LNCAP (cell line): ENCODE data around the gene ARL8A.

Experiments used
- CTCF ChIP-seq: fragments of 450-650 bp; IDR thresholded peaks from 2 replicates; pipeline ENCODE4 v1.5.1; 2017; ENCODE audit warnings: mild to moderate bottlenecking

Gene ARL8A

GRCh38 chr1:202187697-202188407 is 43.3 kb upstream of the ARL8A start:
- TF ChIP-seq CTCF = no peak

DNA sequence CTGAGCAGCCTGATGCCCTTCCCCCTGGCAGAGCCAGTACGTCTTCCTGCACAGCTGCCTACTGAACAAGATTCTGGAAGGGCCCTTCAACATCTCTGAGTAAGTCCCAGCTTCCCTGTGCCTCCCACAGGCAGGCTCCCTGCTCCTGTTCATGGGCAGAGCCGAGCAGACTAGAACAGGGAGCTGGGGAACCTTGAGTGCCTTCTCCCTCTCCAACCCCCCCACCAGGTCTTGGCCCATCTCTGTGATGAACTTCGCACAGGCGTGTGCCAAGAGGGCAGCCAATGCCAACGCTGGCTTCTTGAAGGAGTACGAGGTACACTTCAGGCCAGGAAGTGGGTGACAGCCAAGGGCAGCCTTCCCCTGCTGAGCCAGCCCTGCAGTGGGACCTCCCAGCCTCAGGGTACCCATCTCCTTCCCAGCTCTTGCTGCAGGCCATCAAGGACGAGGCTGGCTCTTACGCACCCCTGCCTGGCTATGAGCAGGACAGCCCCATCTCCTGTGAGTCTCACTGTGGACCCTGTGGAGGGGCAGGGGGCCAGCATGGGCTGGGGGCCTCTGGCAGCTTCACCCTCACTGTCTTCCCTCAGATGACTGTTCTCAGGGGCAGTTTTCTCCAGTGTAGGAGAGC is 42.6 kb upstream of the ARL8A start:
- TF ChIP-seq CTCF = no peak

DNA sequence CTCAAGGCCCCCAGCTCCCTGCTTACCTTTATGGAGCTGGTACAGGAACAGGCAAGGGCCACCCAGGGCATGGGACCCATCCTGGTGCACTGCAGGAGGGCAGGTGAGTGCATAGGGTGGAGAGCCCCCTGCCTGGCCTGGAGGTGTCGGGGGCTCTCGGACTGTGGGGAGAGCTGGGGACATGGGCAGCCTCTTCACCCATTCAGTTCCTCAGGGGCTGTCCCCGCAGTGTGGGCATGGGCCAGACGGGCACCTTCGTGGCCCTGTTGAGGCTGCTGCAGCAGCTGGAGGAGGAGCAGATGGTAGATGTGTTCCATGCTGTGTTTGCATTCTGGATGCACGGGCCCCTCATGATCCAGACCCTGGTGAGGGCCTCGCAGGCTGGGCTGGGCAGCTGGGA is 41.8 kb upstream of the ARL8A start:
- TF ChIP-seq CTCF = no peak

DNA sequence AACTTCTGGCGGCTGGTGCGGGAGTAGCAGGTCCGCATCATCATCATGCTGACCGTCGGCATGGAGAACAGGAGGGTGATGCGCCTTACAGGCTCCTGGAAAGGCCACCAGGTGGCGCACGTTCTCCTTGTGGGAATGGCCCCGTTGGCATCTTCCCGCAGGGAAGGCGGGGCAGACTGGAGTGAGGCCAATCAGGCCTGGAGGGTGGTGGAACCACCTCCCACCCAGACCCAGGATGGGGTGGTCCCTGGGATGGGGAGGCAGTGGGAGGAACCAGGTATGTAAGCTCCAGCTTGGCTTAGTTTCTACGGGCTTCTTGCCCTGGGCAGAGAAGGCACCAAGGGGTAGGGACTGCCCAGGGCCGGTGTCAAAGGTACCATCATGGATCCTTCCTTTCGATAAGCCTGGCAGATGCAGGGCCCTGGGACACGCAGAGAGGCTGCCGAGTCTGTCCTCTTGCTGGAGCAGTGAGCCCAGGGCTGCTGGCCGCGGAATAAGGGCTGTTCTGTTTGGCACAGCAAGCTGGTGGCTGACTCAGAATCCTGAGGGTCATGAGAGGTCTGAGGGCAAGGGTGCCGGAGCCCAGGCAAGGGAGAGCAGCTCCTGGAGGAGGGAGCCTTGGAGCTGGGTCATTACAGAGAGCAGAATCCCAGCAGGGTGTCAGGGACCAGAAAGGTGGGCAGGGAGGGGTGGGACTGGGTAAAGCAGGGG is 40.4 kb upstream of the ARL8A start:
- peak; percentile 89 for TF ChIP-seq CTCF

GRCh38 chr1:202182040-202182877 is 37.7 kb upstream of the ARL8A start:
- TF ChIP-seq CTCF = no peak

DNA sequence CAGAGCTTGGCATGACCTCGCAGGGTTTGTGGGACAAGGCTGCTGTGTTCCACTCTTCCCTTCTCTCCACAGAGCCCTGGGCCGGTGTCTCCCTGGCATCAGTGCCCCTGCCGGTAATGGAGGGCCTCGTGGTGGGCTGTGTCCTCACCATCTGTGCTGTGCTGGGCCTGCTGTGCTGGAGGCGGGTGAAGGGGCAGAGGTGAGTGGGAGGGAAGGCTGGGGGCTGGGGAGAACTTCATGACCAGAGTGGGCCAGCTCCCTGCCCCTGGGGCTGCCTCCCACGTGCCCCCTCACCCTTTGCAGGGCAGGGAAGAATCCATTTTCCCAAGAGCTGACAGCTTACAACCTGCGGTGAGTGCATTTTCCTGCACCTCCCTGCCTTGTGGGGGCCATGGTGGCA is 37.0 kb upstream of the ARL8A start:
- no peak for TF ChIP-seq CTCF
